A549 (cell line): ENCODE measurements around the gene MYL1.

Source experiments
- CEBPB ChIP-seq, 2 experiments: fragments of >200 bp in 1 of 2; sonication (Bioruptor Twin) in 1 of 2; formaldehyde crosslinking in 1 of 2; IDR thresholded peaks; 2 replicates each; pipeline ENCODE4 v1.6.1; 2012 to 2016
- EP300 ChIP-seq, 2 experiments: fragments of >200 bp; sonication (Bioruptor Twin); formaldehyde crosslinking; IDR thresholded peaks; 2 replicates in 1 of 2; 3 replicates in 1 of 2; pipeline ENCODE4 v1.6.1; 2016 to 2017
- FOSB ChIP-seq: fragments of 250-450 bp; sonication (Bioruptor Pico); IDR thresholded peaks from 2 replicates; pipeline ENCODE4 v1.5.0; 2020; ENCODE audit warnings: mild to moderate bottlenecking, moderate library complexity
- JUN ChIP-seq, 2 experiments: fragments of >200 bp; sonication (Bioruptor Twin); formaldehyde crosslinking; IDR thresholded peaks; 2 replicates in 1 of 2; 3 replicates in 1 of 2; pipeline ENCODE4 v1.6.1; 2016 to 2017
- MAFK ChIP-seq: fragments of 450-650 bp; IDR thresholded peaks from 2 replicates; pipeline ENCODE4 v1.6.1; 2014; ENCODE audit not compliant: partially characterized antibody
- MYC ChIP-seq: IDR thresholded peaks from 2 replicates; pipeline ENCODE4 v1.6.1; 2012; ENCODE audit warnings: mild to moderate bottlenecking, inconsistent platforms, low read length, improper control_type of control experiment, borderline replicate concordance
- POLR2A ChIP-seq: IDR thresholded peaks from 2 replicates; pipeline ENCODE4 v1.6.1; 2012; ENCODE audit warnings: mild to moderate bottlenecking, low read length
- RAD21 ChIP-seq, 2 experiments: fragments of >200 bp in 1 of 2; sonication (Bioruptor Twin) in 1 of 2; formaldehyde crosslinking in 1 of 2; IDR thresholded peaks in 1 of 2; conservative IDR thresholded peaks in 1 of 2; 2 replicates in 1 of 2; 3 replicates in 1 of 2; pipeline ENCODE4 v1.6.1; 2012 to 2018; ENCODE audit warnings: inconsistent platforms in 1 of 2
- RFX5 ChIP-seq: fragments of 450-650 bp; IDR thresholded peaks from 2 replicates; pipeline ENCODE4 v1.7.1; 2014; ENCODE audit warnings: antibody characterized with exemption, mild to moderate bottlenecking, moderate library complexity
- SMC3 ChIP-seq: fragments of >200 bp; sonication (Bioruptor Twin); formaldehyde crosslinking; IDR thresholded peaks from 3 replicates; pipeline ENCODE4 v1.6.1; 2018; ENCODE audit warnings: inconsistent platforms
- ZFP36 ChIP-seq: fragments of 450-650 bp; IDR thresholded peaks from 2 replicates; pipeline ENCODE4 v1.6.1; 2014; ENCODE audit warnings: borderline replicate concordance; ENCODE audit not compliant: partially characterized antibody
- TF ChIP-seq, protein P1 (sequence below): IDR thresholded peaks from 2 replicates; pipeline ENCODE4 v1.6.1; 2012
- TF ChIP-seq, protein P2 (sequence below): fragments of >200 bp; sonication (Bioruptor Twin); formaldehyde crosslinking; IDR thresholded peaks from 3 replicates; pipeline ENCODE4 v1.5.1; 2016
- TF ChIP-seq, protein P3 (sequence below): fragments of 150-350 bp; IDR thresholded peaks from 2 replicates; pipeline ENCODE4 v1.6.1; 2014; ENCODE audit warnings: low read depth, mild to moderate bottlenecking, low read length

DNA sequence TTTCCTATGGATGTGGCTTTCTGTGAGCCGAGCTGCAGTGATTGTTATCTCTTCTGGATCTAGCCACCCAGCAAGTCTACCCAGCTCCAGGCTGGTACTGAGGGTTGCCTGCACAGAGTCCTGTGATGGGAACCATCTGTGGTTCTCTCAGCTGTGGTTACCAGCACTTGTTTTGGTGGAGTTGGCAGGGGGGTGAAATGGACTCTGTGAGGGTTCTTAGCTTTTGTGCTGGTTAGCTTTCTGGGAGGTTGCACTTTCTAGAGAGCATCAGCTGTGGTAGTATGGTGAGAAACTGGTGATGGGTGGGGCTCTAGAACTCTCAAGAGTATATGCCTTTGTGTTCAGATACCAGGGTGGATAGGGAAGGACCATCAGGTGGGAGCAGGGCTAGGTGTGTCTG, 45.4 kb upstream of the MYL1 start:
- TF ChIP-seq RFX5 (no peak), CEBPB (IDR thresholded peaks at IDR 0.05) (no peak), JUN (IDR thresholded peaks at IDR 0.05) (no peak), SMC3 (no peak), EP300 (IDR thresholded peaks at IDR 0.05) (no peak), MYC (no peak), FOSB (CRISPR knock-in tag) (no peak), RAD21 (conservative IDR thresholded peaks at IDR 0.05 in 1 of 2, IDR thresholded peaks at IDR 0.05 in 1 of 2) (no peak), POLR2A (no peak), ZFP36 (no peak), MAFK (no peak)
- TF ChIP-seq, protein P1, sequence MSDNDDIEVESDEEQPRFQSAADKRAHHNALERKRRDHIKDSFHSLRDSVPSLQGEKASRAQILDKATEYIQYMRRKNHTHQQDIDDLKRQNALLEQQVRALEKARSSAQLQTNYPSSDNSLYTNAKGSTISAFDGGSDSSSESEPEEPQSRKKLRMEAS, result no peak
- TF ChIP-seq, protein P2, sequence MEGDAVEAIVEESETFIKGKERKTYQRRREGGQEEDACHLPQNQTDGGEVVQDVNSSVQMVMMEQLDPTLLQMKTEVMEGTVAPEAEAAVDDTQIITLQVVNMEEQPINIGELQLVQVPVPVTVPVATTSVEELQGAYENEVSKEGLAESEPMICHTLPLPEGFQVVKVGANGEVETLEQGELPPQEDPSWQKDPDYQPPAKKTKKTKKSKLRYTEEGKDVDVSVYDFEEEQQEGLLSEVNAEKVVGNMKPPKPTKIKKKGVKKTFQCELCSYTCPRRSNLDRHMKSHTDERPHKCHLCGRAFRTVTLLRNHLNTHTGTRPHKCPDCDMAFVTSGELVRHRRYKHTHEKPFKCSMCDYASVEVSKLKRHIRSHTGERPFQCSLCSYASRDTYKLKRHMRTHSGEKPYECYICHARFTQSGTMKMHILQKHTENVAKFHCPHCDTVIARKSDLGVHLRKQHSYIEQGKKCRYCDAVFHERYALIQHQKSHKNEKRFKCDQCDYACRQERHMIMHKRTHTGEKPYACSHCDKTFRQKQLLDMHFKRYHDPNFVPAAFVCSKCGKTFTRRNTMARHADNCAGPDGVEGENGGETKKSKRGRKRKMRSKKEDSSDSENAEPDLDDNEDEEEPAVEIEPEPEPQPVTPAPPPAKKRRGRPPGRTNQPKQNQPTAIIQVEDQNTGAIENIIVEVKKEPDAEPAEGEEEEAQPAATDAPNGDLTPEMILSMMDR, result no peak
- TF ChIP-seq, protein P3, sequence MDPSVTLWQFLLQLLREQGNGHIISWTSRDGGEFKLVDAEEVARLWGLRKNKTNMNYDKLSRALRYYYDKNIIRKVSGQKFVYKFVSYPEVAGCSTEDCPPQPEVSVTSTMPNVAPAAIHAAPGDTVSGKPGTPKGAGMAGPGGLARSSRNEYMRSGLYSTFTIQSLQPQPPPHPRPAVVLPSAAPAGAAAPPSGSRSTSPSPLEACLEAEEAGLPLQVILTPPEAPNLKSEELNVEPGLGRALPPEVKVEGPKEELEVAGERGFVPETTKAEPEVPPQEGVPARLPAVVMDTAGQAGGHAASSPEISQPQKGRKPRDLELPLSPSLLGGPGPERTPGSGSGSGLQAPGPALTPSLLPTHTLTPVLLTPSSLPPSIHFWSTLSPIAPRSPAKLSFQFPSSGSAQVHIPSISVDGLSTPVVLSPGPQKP, result no peak
